SK-N-SH treated with all-trans-retinoic acid at 6 μM for 48 hours (cell line): ENCODE results near the gene CYB5A.

ENCODE experiments used
- ATAC-seq: fragments of 200-7000 bp; cut with Tn5 transposase; 3 replicates; pipeline ENCODE4 v1.9.1; 2020; ENCODE audit warnings: mild to moderate bottlenecking, moderate library complexity
- ARNTL ChIP-seq: fragments of 450-650 bp; formaldehyde crosslinking; IDR thresholded peaks from 2 replicates; pipeline ENCODE4 v1.5.0; 2020; ENCODE audit warnings: low read depth, mild to moderate bottlenecking, moderate library complexity, borderline replicate concordance
- BACH2 ChIP-seq: fragments of 250-450 bp; sonication (Bioruptor Pico); IDR thresholded peaks from 2 replicates; pipeline ENCODE4 v1.9.0; 2021; ENCODE audit warnings: mild to moderate bottlenecking, borderline replicate concordance
- CSDC2 ChIP-seq: fragments of 250-450 bp; sonication (Bioruptor Pico); IDR thresholded peaks from 2 replicates; pipeline ENCODE4 v1.5.0; 2020; ENCODE audit warnings: mild to moderate bottlenecking, moderate library complexity
- GLIS3 ChIP-seq: fragments of 250-450 bp; sonication (Bioruptor Pico); IDR thresholded peaks from 2 replicates; pipeline ENCODE4 v1.5.0; 2020; ENCODE audit warnings: mild to moderate bottlenecking, moderate library complexity
- ISL1 ChIP-seq: fragments of 250-450 bp; sonication (Bioruptor Pico); IDR thresholded peaks from 2 replicates; pipeline ENCODE4 v2.1.2; 2022; ENCODE audit warnings: mild to moderate bottlenecking, moderate library complexity
- OSR1 ChIP-seq: fragments of 250-450 bp; sonication (Bioruptor Pico); IDR thresholded peaks from 2 replicates; pipeline ENCODE4 v1.8.0; 2022; ENCODE audit warnings: moderate library complexity, mild to moderate bottlenecking, inconsistent platforms
- PPARA ChIP-seq: fragments of 250-450 bp; sonication (Bioruptor Pico); IDR thresholded peaks from 2 replicates; pipeline ENCODE4 v1.5.0; 2020; ENCODE audit warnings: mild to moderate bottlenecking, borderline replicate concordance
- RARB ChIP-seq: fragments of 250-450 bp; sonication (Bioruptor Pico); IDR thresholded peaks from 2 replicates; pipeline ENCODE4 v1.8.0; 2021; ENCODE audit warnings: mild to moderate bottlenecking, moderate library complexity
- SNAI2 ChIP-seq: fragments of 250-450 bp; sonication (Bioruptor Pico); IDR thresholded peaks from 2 replicates; pipeline ENCODE4 v1.5.0; 2020; ENCODE audit warnings: mild to moderate bottlenecking, moderate library complexity
- TCF4 ChIP-seq: fragments of 250-450 bp; sonication (Bioruptor Pico); IDR thresholded peaks from 2 replicates; pipeline ENCODE4 v1.8.0; 2021; ENCODE audit warnings: mild to moderate bottlenecking, moderate library complexity, borderline replicate concordance
- TOX ChIP-seq: fragments of 250-450 bp; sonication (Bioruptor Pico); IDR thresholded peaks from 2 replicates; pipeline ENCODE4 v1.8.0; 2021; ENCODE audit warnings: mild to moderate bottlenecking, moderate library complexity, borderline replicate concordance
- ZFP3 ChIP-seq: fragments of 250-450 bp; sonication (Bioruptor Pico); IDR thresholded peaks from 2 replicates; pipeline ENCODE4 v1.5.0; 2020; ENCODE audit warnings: mild to moderate bottlenecking, moderate library complexity
- ZFP30 ChIP-seq: fragments of 450-650 bp; formaldehyde crosslinking; IDR thresholded peaks from 2 replicates; pipeline ENCODE4 v1.5.0; 2022; ENCODE audit warnings: mild to moderate bottlenecking, moderate library complexity
- ZNF565 ChIP-seq: fragments of 450-650 bp; formaldehyde crosslinking; conservative IDR thresholded peaks from 2 replicates; pipeline ENCODE4 v1.5.0; 2020; ENCODE audit warnings: low read depth, mild to moderate bottlenecking, moderate library complexity
- TF ChIP-seq, protein P1 (sequence below): fragments of 250-450 bp; sonication (Bioruptor Pico); IDR thresholded peaks from 2 replicates; pipeline ENCODE4 v1.8.0; 2020; ENCODE audit warnings: mild to moderate bottlenecking, moderate library complexity, borderline replicate concordance
- TF ChIP-seq, protein P2 (sequence below): fragments of 250-450 bp; sonication (Bioruptor Pico); IDR thresholded peaks from 2 replicates; pipeline ENCODE4 v1.5.0; 2020; ENCODE audit warnings: mild to moderate bottlenecking, moderate library complexity
- TF ChIP-seq, protein P3 (sequence below): fragments of 250-450 bp; sonication (Bioruptor Pico); IDR thresholded peaks from 2 replicates; pipeline ENCODE4 v1.5.1; 2020; ENCODE audit warnings: low read depth, mild to moderate bottlenecking, moderate library complexity
- TF ChIP-seq, protein P4 (sequence below): fragments of 250-450 bp; sonication (Bioruptor Pico); IDR thresholded peaks from 2 replicates; pipeline ENCODE4 v1.8.0; 2021; ENCODE audit warnings: low read depth, mild to moderate bottlenecking, moderate library complexity, borderline replicate concordance

The CYB5A gene

DNA sequence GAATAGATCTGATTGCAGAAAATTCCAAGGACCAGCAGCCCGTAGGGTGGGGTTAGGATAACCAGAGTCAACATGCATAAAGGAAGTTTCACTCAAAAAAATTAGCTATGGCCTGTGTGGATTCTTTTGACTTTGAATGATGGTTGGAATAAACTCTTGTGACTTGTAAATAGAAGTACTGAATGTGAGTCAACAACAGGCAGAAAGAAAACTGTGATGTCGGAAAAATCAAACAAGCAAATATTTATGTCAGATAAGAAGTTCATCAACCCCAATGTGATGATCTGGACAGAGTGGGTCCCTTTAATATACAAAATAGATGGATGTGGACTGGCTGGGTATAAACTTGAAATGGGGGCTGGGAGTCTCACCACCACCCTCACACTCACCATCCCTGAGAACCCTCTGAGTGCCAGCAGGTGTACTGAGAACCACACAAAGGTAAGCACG is 75.1 kb downstream of the CYB5A start:
- TF ChIP-seq ZFP3 (CRISPR knock-in tag) = no peak
- no peak for TF ChIP-seq ZNF565 (CRISPR knock-in tag)
- TF ChIP-seq, protein P1, sequence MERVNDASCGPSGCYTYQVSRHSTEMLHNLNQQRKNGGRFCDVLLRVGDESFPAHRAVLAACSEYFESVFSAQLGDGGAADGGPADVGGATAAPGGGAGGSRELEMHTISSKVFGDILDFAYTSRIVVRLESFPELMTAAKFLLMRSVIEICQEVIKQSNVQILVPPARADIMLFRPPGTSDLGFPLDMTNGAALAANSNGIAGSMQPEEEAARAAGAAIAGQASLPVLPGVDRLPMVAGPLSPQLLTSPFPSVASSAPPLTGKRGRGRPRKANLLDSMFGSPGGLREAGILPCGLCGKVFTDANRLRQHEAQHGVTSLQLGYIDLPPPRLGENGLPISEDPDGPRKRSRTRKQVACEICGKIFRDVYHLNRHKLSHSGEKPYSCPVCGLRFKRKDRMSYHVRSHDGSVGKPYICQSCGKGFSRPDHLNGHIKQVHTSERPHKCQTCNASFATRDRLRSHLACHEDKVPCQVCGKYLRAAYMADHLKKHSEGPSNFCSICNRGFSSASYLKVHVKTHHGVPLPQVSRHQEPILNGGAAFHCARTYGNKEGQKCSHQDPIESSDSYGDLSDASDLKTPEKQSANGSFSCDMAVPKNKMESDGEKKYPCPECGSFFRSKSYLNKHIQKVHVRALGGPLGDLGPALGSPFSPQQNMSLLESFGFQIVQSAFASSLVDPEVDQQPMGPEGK (CRISPR knock-in tag) = no peak
- no peak for TF ChIP-seq GLIS3
- no peak for TF ChIP-seq TCF4
- TF ChIP-seq ZFP30 (CRISPR knock-in tag) = no peak
- TF ChIP-seq, protein P2, sequence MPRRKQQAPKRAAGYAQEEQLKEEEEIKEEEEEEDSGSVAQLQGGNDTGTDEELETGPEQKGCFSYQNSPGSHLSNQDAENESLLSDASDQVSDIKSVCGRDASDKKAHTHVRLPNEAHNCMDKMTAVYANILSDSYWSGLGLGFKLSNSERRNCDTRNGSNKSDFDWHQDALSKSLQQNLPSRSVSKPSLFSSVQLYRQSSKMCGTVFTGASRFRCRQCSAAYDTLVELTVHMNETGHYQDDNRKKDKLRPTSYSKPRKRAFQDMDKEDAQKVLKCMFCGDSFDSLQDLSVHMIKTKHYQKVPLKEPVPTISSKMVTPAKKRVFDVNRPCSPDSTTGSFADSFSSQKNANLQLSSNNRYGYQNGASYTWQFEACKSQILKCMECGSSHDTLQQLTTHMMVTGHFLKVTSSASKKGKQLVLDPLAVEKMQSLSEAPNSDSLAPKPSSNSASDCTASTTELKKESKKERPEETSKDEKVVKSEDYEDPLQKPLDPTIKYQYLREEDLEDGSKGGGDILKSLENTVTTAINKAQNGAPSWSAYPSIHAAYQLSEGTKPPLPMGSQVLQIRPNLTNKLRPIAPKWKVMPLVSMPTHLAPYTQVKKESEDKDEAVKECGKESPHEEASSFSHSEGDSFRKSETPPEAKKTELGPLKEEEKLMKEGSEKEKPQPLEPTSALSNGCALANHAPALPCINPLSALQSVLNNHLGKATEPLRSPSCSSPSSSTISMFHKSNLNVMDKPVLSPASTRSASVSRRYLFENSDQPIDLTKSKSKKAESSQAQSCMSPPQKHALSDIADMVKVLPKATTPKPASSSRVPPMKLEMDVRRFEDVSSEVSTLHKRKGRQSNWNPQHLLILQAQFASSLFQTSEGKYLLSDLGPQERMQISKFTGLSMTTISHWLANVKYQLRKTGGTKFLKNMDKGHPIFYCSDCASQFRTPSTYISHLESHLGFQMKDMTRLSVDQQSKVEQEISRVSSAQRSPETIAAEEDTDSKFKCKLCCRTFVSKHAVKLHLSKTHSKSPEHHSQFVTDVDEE (CRISPR knock-in tag) = no peak
- TF ChIP-seq TOX (CRISPR knock-in tag) = no peak
- no peak for TF ChIP-seq ISL1 (CRISPR knock-in tag)
- no peak for TF ChIP-seq SNAI2 (CRISPR knock-in tag)
- no peak for TF ChIP-seq CSDC2 (CRISPR knock-in tag)
- TF ChIP-seq, protein P3, sequence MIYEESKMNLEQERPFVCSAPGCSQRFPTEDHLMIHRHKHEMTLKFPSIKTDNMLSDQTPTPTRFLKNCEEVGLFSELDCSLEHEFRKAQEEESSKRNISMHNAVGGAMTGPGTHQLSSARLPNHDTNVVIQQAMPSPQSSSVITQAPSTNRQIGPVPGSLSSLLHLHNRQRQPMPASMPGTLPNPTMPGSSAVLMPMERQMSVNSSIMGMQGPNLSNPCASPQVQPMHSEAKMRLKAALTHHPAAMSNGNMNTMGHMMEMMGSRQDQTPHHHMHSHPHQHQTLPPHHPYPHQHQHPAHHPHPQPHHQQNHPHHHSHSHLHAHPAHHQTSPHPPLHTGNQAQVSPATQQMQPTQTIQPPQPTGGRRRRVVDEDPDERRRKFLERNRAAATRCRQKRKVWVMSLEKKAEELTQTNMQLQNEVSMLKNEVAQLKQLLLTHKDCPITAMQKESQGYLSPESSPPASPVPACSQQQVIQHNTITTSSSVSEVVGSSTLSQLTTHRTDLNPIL (CRISPR knock-in tag) = no peak
- TF ChIP-seq ARNTL (CRISPR knock-in tag) = no peak
- no peak for TF ChIP-seq BACH2 (CRISPR knock-in tag)
- TF ChIP-seq, protein P4, sequence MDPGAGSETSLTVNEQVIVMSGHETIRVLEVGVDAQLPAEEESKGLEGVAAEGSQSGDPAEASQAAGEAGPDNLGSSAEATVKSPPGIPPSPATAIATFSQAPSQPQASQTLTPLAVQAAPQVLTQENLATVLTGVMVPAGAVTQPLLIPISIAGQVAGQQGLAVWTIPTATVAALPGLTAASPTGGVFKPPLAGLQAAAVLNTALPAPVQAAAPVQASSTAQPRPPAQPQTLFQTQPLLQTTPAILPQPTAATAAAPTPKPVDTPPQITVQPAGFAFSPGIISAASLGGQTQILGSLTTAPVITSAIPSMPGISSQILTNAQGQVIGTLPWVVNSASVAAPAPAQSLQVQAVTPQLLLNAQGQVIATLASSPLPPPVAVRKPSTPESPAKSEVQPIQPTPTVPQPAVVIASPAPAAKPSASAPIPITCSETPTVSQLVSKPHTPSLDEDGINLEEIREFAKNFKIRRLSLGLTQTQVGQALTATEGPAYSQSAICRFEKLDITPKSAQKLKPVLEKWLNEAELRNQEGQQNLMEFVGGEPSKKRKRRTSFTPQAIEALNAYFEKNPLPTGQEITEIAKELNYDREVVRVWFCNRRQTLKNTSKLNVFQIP (CRISPR knock-in tag) = no peak
- TF ChIP-seq, all 23 proteins: peak for 0
- ATAC-seq = no peak

DNA sequence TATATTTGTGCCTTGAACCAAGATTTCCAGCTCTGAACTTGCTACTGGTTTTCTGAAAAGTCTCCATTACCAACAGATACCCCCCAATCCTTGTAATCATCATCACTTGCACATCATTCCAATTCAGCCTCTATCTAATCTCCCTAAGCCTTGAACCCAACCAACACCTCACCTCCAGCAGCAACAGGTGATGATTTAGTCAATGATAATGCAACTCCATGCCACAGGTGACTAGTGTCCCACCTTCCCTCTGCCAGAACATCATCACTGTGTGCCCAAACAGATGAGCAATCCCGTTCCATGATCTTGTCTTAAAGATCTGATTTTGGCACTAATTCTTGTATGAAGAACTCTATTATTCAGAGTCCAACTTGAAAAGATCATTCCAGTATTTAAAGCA is 75.9 kb downstream of the CYB5A start:
- TF ChIP-seq PPARA = no peak
- TF ChIP-seq RARB (CRISPR knock-in tag) = no peak
- TF ChIP-seq, protein P2 (CRISPR knock-in tag) = no peak
- TF ChIP-seq, protein P1 (CRISPR knock-in tag) = no peak
- no peak for TF ChIP-seq ZFP30 (CRISPR knock-in tag)
- no peak for TF ChIP-seq BACH2 (CRISPR knock-in tag)
- TF ChIP-seq, protein P3 (CRISPR knock-in tag) = no peak
- TF ChIP-seq CSDC2 (CRISPR knock-in tag) = no peak
- no peak for TF ChIP-seq ARNTL (CRISPR knock-in tag)
- no peak for TF ChIP-seq ISL1 (CRISPR knock-in tag)
- TF ChIP-seq OSR1 (CRISPR knock-in tag) = no peak
- no peak for TF ChIP-seq GLIS3
- no peak for TF ChIP-seq TCF4
- no peak for TF ChIP-seq TOX (CRISPR knock-in tag)
- TF ChIP-seq, all 23 proteins: peak for 0
- ATAC-seq = no peak
